ENCODE data around the gene DNAAF5. TPM values are rescaled to one million over a fixed set of nuclear protein-coding genes. Genes with fewer than 3 reads are reported as not detected.

Gene DNAAF5
- total and polyA plus RNA-seq, 2 of the 13 experiments (the other 11 are each of a cell fraction or from before 2014, with no cell fraction given), result 11.9 to 21.5 TPM

- H3K27me3 ChIP-seq (ENCODE audit: control insufficient read depth in 1 of 2, insufficient read depth in 2 of 2, low read length in 2 of 2), result no peaks in the 10 kb centered on the region
- H3K4me3 ChIP-seq (replicated peaks in 1 of 3; ENCODE audit: insufficient read depth in 1 of 3, low read depth in 2 of 3, low read length in 3 of 3), result no peak overlapping the region
- no peak overlapping the region for H3K9ac ChIP-seq (ENCODE audit: insufficient read depth, low read depth, low read length)
- 0 out of 2 replicates have a peak, but pooled peaks cover 2% of the 10 kb centered on the region for H4K20me1 ChIP-seq (ENCODE audit: insufficient read depth, low read length)
- no peak for ATAC-seq
- BruUV-seq (replicated peaks), result no TSS peak
- H3K4me2 ChIP-seq (ENCODE audit: low read depth, low read length), result no peak overlapping the region
- no peak for DNase-seq (ENCODE audit: low spot score)
- no peaks in the 10 kb centered on the region for H3K9me3 ChIP-seq (ENCODE audit: low read length)
- H3K36me3 ChIP-seq (replicated peaks in 1 of 2; ENCODE audit: control insufficient read depth in 1 of 2, insufficient read depth in 2 of 2, low read length in 2 of 2), result peaks cover 7 to 49% of the 10 kb centered on the region in 2 experiments; a peak in 4 of 5 replicates
- no peak for FAIRE-seq
- intact Hi-C loops (cut with micrococcal nuclease; ENCODE audit: unreplicated experiment), result no loop called here
- in situ Hi-C loops (cut with HindIII; ENCODE audit: extremely low pct_ligation_motif_present, low pct_unique_long_range_greater_than_20kb), result no loop called here
- ChIA-PET CTCF (ENCODE audit: low intra/inter-chr PET ratio, low total read pairs) (no interaction called here), POLR2A (no interaction called here)
- TF ChIP-seq JUN (CRISPR knock-in tag; IDR thresholded peaks at IDR 0.05), result no peak
- no peak for TF ChIP-seq ZSCAN22 (CRISPR knock-in tag; IDR thresholded peaks at IDR 0.05)
- TF ChIP-seq ZBTB7B (CRISPR knock-in tag; IDR thresholded peaks at IDR 0.05), result no peak
- TF ChIP-seq NFRKB (IDR thresholded peaks at IDR 0.05), result no peak
- no peak for TF ChIP-seq PCBP2 (optimal IDR thresholded peaks at IDR 0.05; ENCODE audit: low read depth, low read length, poor library complexity, severe bottlenecking)
- no peak for TF ChIP-seq CSRNP1 (CRISPR knock-in tag; IDR thresholded peaks at IDR 0.05)
- no peak for TF ChIP-seq FOXA1 (IDR thresholded peaks at IDR 0.05)
- no peak for TF ChIP-seq FOXA1 (CRISPR knock-in tag; IDR thresholded peaks at IDR 0.05)
- no peak for TF ChIP-seq PHB2 (IDR thresholded peaks at IDR 0.05; ENCODE audit: partially characterized antibody)
- no peak for TF ChIP-seq ZNF710 (CRISPR knock-in tag; IDR thresholded peaks at IDR 0.05; ENCODE audit: borderline replicate concordance)
- no peak for TF ChIP-seq MED13 (CRISPR knock-in tag; IDR thresholded peaks at IDR 0.05)
- no peak for TF ChIP-seq MAFG (CRISPR knock-in tag; IDR thresholded peaks at IDR 0.05)
- no peak for TF ChIP-seq ZBTB26 (CRISPR knock-in tag; IDR thresholded peaks at IDR 0.05; ENCODE audit: borderline replicate concordance)
- no peaks in the 10 kb centered on the region for H3K79me2 ChIP-seq (ENCODE audit: insufficient read depth, low read length)
- no peak overlapping the region for H3K27ac ChIP-seq (ENCODE audit: extremely low read length, insufficient read depth, low read length)
- no peak overlapping the region for H2AFZ ChIP-seq (ENCODE audit: low read length)
- H3K4me1 ChIP-seq (ENCODE audit: insufficient read depth, low read length), result peaks cover 8% of the 10 kb centered on the region
- 73% methylated on average over 7 of the region's 7 CpGs for WGBS (ENCODE audit: low lambda C conversion rate)
Observed at GRCh38 chr7:770741-771166, 44.3 kb downstream of the DNAAF5 start.

All from HepG2 (cell line).